Activated gamma-delta T cell treated with Interleukin-2 at 50 U/mL for 16 hours (primary cell): ENCODE results near the gene DOP1B.
"Not testable (repeated sequence)": the region's sequence is repeated elsewhere in the genome, so short reads cannot be mapped to it uniquely, and the experiment has no call there.

Experiments used
- DNase-seq: peaks from one replicate; pipeline ENCODE4 v3.0.0-alpha.2; 2020

Gene DOP1B

GRCh38 chr21:36156815-36157670 lies at the start of gene DOP1B:
Gene DOP1B, plus strand, starts transcription at chr21:36156824. Its CDS starts 7,910 bp downstream, at chr21:36164734.
- DNase-seq = peak; percentile 36

- no peak for DNase-seq
These were observed 46.8 kb upstream of the DOP1B start for GRCh38 chr21:36109868-36110267.

- no peak for DNase-seq
These were observed 45.4 kb upstream of the DOP1B start for GRCh38 chr21:36111238-36111637.

GRCh38 chr21:36113647-36114428 lies 42.8 kb upstream of the DOP1B start:
- no peak for DNase-seq

- DNase-seq = no peak
These were observed 41.4 kb upstream of the DOP1B start for GRCh38 chr21:36115138-36115730.

- no peak for DNase-seq
These were observed 39.3 kb upstream of the DOP1B start for GRCh38 chr21:36117286-36117741.

- DNase-seq = no peak
These were observed 36.2 kb upstream of the DOP1B start for GRCh38 chr21:36120304-36120888.

GRCh38 chr21:36122977-36123376 lies 33.6 kb upstream of the DOP1B start:
- no peak for DNase-seq

- DNase-seq = no peak
These were observed 32.2 kb upstream of the DOP1B start for GRCh38 chr21:36124395-36124794.

- peak; percentile 58 for DNase-seq
These were observed 31.0 kb upstream of the DOP1B start for GRCh38 chr21:36125512-36126207.

- no peak for DNase-seq
These were observed 30.4 kb upstream of the DOP1B start for GRCh38 chr21:36126208-36126565.

- DNase-seq = no peak
These were observed 30.0 kb upstream of the DOP1B start for GRCh38 chr21:36126621-36127110.

GRCh38 chr21:36127250-36127904 lies 29.2 kb upstream of the DOP1B start:
- no peak for DNase-seq

- DNase-seq = no peak
These were observed 28.6 kb upstream of the DOP1B start for GRCh38 chr21:36127977-36128376.

- no peak for DNase-seq
These were observed 27.4 kb upstream of the DOP1B start for GRCh38 chr21:36129219-36129618.

GRCh38 chr21:36130414-36130762 lies 26.2 kb upstream of the DOP1B start:
- DNase-seq = not testable (repeated sequence)

- not testable (repeated sequence) for DNase-seq
These were observed 25.8 kb upstream of the DOP1B start for GRCh38 chr21:36130839-36131238.

GRCh38 chr21:36132696-36133095 lies 23.9 kb upstream of the DOP1B start:
- no peak for DNase-seq

GRCh38 chr21:36134803-36135390 lies 21.7 kb upstream of the DOP1B start, which contains the start of gene CBR3:
Gene CBR3, plus strand, starts transcription at chr21:36135079. Its CDS starts 114 bp downstream, at chr21:36135193.
- no peak for DNase-seq

- peak; percentile 38 for DNase-seq
These were observed 21.1 kb upstream of the DOP1B start for GRCh38 chr21:36135391-36136102.

- DNase-seq = not testable (repeated sequence)
These were observed 16.8 kb upstream of the DOP1B start for GRCh38 chr21:36139791-36140190.
